ENCODE results near the gene ABCG1.

DNA sequence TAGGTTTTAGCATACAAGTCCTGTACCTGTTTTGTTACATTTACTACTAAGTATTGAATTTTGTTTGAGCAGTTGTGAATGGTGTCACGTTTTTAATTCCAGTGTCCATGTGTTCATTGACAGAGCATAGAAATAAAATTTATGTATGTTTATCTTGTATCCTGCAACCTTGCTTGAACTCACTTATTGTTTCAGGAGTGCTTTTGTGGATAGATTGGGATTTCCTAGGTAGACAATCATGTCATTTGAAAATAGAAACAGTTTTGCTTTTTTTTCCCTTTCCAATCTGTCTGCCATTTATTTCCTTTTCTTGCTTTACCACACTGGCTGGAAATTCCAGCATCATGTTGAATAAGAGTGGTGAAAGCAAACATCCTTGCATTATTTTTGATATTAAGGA, 15.0 kb upstream of the ABCG1 start:
- TF ChIP-seq RAD21 (conservative IDR thresholded peaks at IDR 0.05) (no peak), POLR2AphosphoS5 (IDR thresholded peaks at IDR 0.05) (no peak), TAF1 (IDR thresholded peaks at IDR 0.05; ENCODE audit: low read depth) (no peak), EZH2 (IDR thresholded peaks at IDR 0.05; ENCODE audit: borderline replicate concordance, insufficient read depth, low read length, poor library complexity, severe bottlenecking) (no peak), SMC3 (conservative IDR thresholded peaks at IDR 0.05; ENCODE audit: poor library complexity) (no peak), MXI1 (conservative IDR thresholded peaks at IDR 0.05; ENCODE audit: poor library complexity, severe bottlenecking) (no peak)
- TF ChIP-seq, protein P1, sequence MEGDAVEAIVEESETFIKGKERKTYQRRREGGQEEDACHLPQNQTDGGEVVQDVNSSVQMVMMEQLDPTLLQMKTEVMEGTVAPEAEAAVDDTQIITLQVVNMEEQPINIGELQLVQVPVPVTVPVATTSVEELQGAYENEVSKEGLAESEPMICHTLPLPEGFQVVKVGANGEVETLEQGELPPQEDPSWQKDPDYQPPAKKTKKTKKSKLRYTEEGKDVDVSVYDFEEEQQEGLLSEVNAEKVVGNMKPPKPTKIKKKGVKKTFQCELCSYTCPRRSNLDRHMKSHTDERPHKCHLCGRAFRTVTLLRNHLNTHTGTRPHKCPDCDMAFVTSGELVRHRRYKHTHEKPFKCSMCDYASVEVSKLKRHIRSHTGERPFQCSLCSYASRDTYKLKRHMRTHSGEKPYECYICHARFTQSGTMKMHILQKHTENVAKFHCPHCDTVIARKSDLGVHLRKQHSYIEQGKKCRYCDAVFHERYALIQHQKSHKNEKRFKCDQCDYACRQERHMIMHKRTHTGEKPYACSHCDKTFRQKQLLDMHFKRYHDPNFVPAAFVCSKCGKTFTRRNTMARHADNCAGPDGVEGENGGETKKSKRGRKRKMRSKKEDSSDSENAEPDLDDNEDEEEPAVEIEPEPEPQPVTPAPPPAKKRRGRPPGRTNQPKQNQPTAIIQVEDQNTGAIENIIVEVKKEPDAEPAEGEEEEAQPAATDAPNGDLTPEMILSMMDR (IDR thresholded peaks at IDR 0.05; ENCODE audit: poor library complexity, severe bottlenecking) = no peak
- TF ChIP-seq, protein P2, sequence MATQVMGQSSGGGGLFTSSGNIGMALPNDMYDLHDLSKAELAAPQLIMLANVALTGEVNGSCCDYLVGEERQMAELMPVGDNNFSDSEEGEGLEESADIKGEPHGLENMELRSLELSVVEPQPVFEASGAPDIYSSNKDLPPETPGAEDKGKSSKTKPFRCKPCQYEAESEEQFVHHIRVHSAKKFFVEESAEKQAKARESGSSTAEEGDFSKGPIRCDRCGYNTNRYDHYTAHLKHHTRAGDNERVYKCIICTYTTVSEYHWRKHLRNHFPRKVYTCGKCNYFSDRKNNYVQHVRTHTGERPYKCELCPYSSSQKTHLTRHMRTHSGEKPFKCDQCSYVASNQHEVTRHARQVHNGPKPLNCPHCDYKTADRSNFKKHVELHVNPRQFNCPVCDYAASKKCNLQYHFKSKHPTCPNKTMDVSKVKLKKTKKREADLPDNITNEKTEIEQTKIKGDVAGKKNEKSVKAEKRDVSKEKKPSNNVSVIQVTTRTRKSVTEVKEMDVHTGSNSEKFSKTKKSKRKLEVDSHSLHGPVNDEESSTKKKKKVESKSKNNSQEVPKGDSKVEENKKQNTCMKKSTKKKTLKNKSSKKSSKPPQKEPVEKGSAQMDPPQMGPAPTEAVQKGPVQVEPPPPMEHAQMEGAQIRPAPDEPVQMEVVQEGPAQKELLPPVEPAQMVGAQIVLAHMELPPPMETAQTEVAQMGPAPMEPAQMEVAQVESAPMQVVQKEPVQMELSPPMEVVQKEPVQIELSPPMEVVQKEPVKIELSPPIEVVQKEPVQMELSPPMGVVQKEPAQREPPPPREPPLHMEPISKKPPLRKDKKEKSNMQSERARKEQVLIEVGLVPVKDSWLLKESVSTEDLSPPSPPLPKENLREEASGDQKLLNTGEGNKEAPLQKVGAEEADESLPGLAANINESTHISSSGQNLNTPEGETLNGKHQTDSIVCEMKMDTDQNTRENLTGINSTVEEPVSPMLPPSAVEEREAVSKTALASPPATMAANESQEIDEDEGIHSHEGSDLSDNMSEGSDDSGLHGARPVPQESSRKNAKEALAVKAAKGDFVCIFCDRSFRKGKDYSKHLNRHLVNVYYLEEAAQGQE (IDR thresholded peaks at IDR 0.05; ENCODE audit: borderline replicate concordance) = no peak
